HTR-8/SVneo (cell line): ENCODE measurements around the gene CPT1B.
"Not testable (repeated sequence)": the region's sequence is repeated elsewhere in the genome, so short reads cannot be mapped to it uniquely, and the experiment has no call there.

ENCODE experiments used
- DNase-seq: peaks from one replicate; pipeline ENCODE4 v3.0.0; 2011; ENCODE audit warnings: low spot score, mixed read lengths; ENCODE audit not compliant: insufficient read length
- FAIRE-seq: peaks from 2 replicates; lab custom pipeline; 2011; peaks lifted over from hg19 to GRCh38; lab: Jason Lieb, UNC

Gene CPT1B

GRCh38 chr22:50577987-50578775 lies at the start of gene CPT1B:
TSS of gene CPT1B (minus strand) at chr22:50578427. CDS start at chr22:50577915, 512 bp downstream.
- DNase-seq: no peak
- no peak for FAIRE-seq

- FAIRE-seq: no peak
- no peak for DNase-seq
Measured at GRCh38 chr22:50626850-50627641, 48.8 kb upstream of the CPT1B start.

GRCh38 chr22:50626314-50626849 lies 48.2 kb upstream of the CPT1B start:
- DNase-seq (no peak), FAIRE-seq (no peak)

GRCh38 chr22:50625568-50626313 lies 47.5 kb upstream of the CPT1B start:
- no peak for FAIRE-seq
- no peak for DNase-seq

- no peak for DNase-seq
- FAIRE-seq: no peak
Measured at GRCh38 chr22:50625131-50625567, 46.9 kb upstream of the CPT1B start.

- FAIRE-seq (no peak), DNase-seq (no peak)
Measured at GRCh38 chr22:50624347-50625130, 46.3 kb upstream of the CPT1B start.

- FAIRE-seq: no peak
- DNase-seq: no peak
Measured at GRCh38 chr22:50622723-50623327, 44.6 kb upstream of the CPT1B start.

GRCh38 chr22:50621948-50622722 lies 43.9 kb upstream of the CPT1B start:
- no peak for FAIRE-seq
- no peak for DNase-seq

GRCh38 chr22:50621356-50621880 lies 43.2 kb upstream of the CPT1B start:
- no peak for FAIRE-seq
- DNase-seq: no peak

- DNase-seq: peak; percentile 66
- no peak for FAIRE-seq
Measured at GRCh38 chr22:50620593-50621355, 42.5 kb upstream of the CPT1B start.

- FAIRE-seq, DNase-seq: not testable (repeated sequence)
Measured at GRCh38 chr22:50614296-50614695, 36.1 kb upstream of the CPT1B start.

- DNase-seq (no peak), FAIRE-seq (no peak)
Measured at GRCh38 chr22:50613291-50613981, 35.2 kb upstream of the CPT1B start.

- no peak for FAIRE-seq
Measured at GRCh38 chr22:50612528-50613221, 34.4 kb upstream of the CPT1B start.

GRCh38 chr22:50612168-50612527 lies 33.9 kb upstream of the CPT1B start:
- DNase-seq: no peak
- FAIRE-seq: no peak

More at GRCh38 chr22:50612528-50613221, 34.4 kb upstream of the CPT1B start:
- no peak for DNase-seq

GRCh38 chr22:50611341-50612060 lies 33.3 kb upstream of the CPT1B start:
- no peak for FAIRE-seq
- DNase-seq: no peak

GRCh38 chr22:50610581-50610980 lies 32.4 kb upstream of the CPT1B start:
- no peak for DNase-seq
- FAIRE-seq: no peak
